ENCODE measurements around the gene XRRA1.
"Not testable (repeated sequence)": the region's sequence is repeated elsewhere in the genome, so short reads cannot be mapped to it uniquely, and the experiment has no call there.

The XRRA1 gene

GRCh38 chr11:74893015-74893414, 55.9 kb downstream of the XRRA1 start:
- not testable (repeated sequence) for DNase-seq

GRCh38 chr11:74877132-74877531, 71.8 kb downstream of the XRRA1 start:
- no peak for DNase-seq

GRCh38 chr11:74871037-74871436, 77.9 kb downstream of the XRRA1 start:
- DNase-seq: no peak

- no peak for DNase-seq
Observed at GRCh38 chr11:74870485-74870884, 78.4 kb downstream of the XRRA1 start.

- DNase-seq: no peak
Observed at GRCh38 chr11:74866557-74866956, 82.3 kb downstream of the XRRA1 start.

GRCh38 chr11:74863410-74863809, 85.5 kb downstream of the XRRA1 start:
- DNase-seq: no peak

- no peak for DNase-seq
Observed at GRCh38 chr11:74860743-74861142, 88.1 kb downstream of the XRRA1 start.

GRCh38 chr11:74853223-74853622, 95.7 kb downstream of the XRRA1 start:
- no peak for DNase-seq

- DNase-seq: peak; percentile 85
Observed at GRCh38 chr11:74849525-74850391, 99.1 kb downstream of the XRRA1 start.

GRCh38 chr11:74847895-74848294, 101.0 kb downstream of the XRRA1 start:
- DNase-seq: no peak

GRCh38 chr11:74847395-74847794, 101.5 kb downstream of the XRRA1 start:
- no peak for DNase-seq

GRCh38 chr11:74846770-74847169, 102.1 kb downstream of the XRRA1 start:
- DNase-seq: no peak

GRCh38 chr11:74845978-74846517, 102.8 kb downstream of the XRRA1 start:
- no peak for DNase-seq

- DNase-seq: no peak
Observed at GRCh38 chr11:74844865-74845264, 104.0 kb downstream of the XRRA1 start.

- no peak for DNase-seq
Observed at GRCh38 chr11:74844072-74844471, 104.8 kb downstream of the XRRA1 start.

GRCh38 chr11:74842967-74843366, 105.9 kb downstream of the XRRA1 start:
- DNase-seq: no peak

GRCh38 chr11:74840486-74840885, 108.4 kb downstream of the XRRA1 start:
- no peak for DNase-seq

- no peak for DNase-seq
Observed at GRCh38 chr11:74839971-74840370, 108.9 kb downstream of the XRRA1 start.

GRCh38 chr11:74839446-74839845, 109.4 kb downstream of the XRRA1 start:
- DNase-seq: no peak

- DNase-seq: no peak
Observed at GRCh38 chr11:74838188-74838587, 110.7 kb downstream of the XRRA1 start.

- no peak for DNase-seq
Observed at GRCh38 chr11:74837191-74837590, 111.7 kb downstream of the XRRA1 start.

- DNase-seq: no peak
Observed at GRCh38 chr11:74826901-74827300, 122.0 kb downstream of the XRRA1 start.

GRCh38 chr11:74825596-74825995, 123.3 kb downstream of the XRRA1 start:
- DNase-seq: not testable (repeated sequence)

- DNase-seq: no peak
Observed at GRCh38 chr11:74824285-74824982, 124.5 kb downstream of the XRRA1 start.
